ENCODE results near the gene IGSF9B.

The IGSF9B gene

DNA sequence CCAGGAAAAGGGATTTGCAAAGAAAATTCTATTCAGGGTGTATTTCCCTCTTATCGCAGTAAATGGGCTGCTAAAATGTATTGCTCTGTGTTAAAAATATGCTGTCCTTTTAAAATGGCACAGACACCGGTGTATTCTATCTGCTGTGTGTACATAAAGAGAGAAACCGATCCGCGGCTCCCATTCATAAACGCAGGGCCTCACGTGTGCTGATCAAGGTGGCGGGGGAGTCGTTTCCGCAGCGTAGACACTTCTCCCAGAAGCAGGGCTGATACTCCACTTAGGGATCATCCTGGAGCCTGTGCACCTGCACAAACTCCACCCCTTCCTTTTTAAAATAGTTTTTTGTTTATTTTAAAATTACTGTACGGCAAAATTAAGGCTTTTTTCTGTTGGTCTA, 26.1 kb upstream of the IGSF9B start:
- DNase-seq = no peak

GRCh38 chr11:133982151-133982550, 25.4 kb upstream of the IGSF9B start:
- no peak for DNase-seq

GRCh38 chr11:133981156-133981555, 24.4 kb upstream of the IGSF9B start:
- no peak for DNase-seq

DNA sequence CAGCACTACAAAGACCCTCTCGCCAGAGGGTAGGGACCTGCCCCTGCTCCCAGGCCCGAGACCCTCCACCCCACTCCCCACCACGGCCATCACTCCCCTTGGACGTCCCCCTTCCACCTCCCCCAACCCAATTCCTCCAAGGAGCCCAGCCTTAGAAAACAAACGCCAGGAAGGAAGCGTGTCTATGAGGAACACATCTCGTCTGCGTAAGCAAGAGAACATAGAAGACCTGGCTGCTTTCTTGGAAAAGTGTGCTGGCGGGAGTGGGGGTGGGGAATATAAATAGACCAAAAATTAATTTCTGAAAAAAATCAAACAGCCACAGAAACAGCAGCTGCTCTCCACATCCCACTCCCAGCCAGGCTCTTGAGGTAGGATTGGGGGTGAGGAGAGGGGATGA, 23.9 kb upstream of the IGSF9B start:
- no peak for DNase-seq

GRCh38 chr11:133978794-133979193, 22.0 kb upstream of the IGSF9B start:
- DNase-seq = no peak

DNA sequence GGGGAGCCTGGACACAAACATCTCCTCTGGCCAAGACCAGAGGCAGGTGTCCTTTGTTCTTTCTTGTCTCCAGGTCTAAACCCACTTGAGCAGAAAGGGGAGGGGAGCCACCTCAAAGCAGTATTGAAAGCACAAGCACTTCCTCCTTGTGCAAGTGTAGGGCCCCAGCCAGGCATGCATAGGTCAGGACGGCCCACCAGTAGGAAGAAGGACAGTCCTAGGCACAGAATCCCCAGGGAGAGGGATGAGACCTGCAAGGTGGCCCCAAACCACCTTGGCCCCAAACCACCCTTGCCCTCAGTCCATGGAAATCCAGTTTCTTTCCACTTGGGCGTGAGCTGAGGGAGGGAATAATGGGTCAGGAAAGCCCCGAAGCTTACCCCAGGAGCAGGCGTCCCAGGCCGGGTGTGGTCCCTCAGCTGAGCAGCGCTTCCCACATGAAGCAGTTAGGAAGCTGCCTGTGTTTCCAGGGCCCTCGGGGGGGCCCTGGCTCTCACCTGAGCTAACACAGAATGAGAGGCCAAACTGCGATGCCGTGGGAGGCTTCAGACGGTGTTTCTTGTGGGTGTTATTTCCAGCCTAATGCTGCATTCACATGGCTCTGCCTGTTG, 20.4 kb upstream of the IGSF9B start:
- no peak for DNase-seq

- no peak for DNase-seq
Observed at GRCh38 chr11:133975488-133975849, 18.7 kb upstream of the IGSF9B start.

- no peak for DNase-seq
Observed at GRCh38 chr11:133974836-133975487, 18.2 kb upstream of the IGSF9B start.

- no peak for DNase-seq
Observed at GRCh38 chr11:133971881-133972280, 15.1 kb upstream of the IGSF9B start.

- DNase-seq = no peak
Observed at GRCh38 chr11:133969112-133969511, 12.3 kb upstream of the IGSF9B start.

DNA sequence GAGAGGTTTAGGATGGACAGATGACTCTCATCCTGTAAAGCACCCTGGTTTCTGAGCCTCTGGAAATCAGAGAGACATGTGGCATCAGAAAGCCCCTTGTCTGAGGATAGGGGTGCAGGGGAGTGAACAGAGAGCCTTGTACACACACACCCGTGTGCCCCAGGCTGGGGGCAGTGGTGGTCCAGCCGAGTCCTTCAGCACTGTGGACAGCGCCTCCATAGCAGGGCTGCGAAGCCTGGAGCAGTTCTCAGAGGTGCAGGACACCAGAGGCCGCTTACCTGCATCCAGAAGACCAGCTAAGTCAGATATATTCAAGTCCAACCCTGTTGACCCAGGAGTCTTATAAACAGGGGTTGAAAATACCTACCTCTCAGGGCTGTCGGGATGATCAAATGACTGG, 11.5 kb upstream of the IGSF9B start:
- peak; percentile 26 for DNase-seq

- no peak for DNase-seq
Observed at GRCh38 chr11:133967599-133968238, 11.0 kb upstream of the IGSF9B start.

DNA sequence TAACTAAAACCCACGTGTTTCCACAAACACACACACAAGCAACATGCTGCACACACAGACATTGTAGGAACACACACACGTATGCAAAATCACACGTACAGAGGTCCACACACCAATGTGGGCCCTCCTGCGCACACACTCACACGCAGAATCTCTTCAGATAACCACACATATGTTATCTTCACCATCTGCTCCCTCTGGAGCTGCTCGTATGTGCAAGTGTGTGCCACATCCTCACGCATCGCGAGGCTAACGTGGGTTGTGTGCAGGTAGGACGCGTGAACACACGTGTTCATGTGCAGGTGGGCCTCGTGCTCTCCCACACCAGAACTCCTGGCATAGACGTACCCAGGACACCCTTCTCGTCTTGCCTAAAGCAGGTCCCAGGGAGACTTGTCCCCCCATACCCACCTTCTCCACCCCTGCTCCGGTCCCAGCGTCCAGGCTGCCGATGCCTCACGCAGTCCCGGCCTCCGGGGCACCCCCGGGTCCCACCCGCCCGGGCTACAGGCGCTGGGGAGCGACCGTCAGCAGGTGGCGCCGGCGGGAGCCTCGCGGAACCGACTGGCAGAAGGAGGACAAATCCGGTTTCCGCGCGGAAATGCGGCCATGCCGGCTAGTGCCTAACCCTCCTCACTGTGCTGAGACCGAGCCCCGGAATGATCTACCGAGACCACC, 10.3 kb upstream of the IGSF9B start:
- DNase-seq = peak; percentile 57

DNA sequence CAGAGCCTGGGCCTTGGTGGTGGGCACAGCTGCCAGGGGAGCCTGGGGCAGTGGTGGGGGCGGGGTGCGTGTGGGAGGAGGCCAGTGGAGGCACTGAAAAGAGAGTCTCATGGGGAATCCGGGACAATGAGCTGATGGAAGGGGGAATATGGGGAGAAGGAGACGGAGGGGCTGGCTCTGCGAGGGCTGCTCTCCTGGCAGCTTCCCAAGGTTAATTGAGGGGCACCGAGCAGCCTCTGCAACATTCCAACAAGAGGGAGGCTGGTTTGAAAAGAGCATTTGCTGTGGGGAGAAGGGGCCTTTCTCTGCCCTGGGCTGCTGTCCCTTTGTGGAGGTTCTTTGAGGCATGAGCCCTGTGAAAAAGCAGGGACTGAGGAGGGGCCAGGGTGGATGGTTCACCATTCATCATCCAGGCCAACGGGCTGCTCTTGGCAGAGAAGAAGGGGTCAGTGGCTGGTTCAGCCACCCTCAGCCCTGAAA, 9.4 kb upstream of the IGSF9B start:
- DNase-seq = no peak

DNA sequence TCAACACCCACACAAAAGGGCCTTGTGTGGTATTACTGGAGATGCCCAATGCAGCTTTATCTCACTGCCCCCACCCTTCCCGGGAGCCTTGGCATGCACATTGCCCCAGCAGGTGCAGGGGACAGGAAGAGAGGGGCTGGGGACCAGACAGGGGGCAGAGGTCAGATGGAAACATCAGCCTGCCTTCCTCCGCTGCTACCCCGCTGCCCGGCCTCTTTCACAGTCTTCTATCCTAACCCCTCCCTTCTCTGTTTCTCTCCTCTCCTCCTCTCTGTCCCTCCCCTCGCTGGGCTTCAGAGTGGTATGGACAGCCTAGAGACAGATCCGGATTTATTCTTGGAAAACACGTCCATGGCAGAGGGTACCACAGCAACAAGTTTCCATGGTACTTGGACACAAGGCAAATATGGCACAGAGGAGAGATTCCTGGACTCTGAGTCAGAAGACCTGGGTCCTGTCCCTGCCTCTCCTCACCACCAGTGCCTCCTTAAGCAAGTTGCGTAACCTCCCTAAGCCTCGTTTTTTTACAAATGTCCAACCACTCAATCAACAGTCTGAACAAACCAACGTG, 8.3 kb upstream of the IGSF9B start:
- no peak for DNase-seq

- DNase-seq = no peak
Observed at GRCh38 chr11:133964356-133964755, 7.6 kb upstream of the IGSF9B start.

DNA sequence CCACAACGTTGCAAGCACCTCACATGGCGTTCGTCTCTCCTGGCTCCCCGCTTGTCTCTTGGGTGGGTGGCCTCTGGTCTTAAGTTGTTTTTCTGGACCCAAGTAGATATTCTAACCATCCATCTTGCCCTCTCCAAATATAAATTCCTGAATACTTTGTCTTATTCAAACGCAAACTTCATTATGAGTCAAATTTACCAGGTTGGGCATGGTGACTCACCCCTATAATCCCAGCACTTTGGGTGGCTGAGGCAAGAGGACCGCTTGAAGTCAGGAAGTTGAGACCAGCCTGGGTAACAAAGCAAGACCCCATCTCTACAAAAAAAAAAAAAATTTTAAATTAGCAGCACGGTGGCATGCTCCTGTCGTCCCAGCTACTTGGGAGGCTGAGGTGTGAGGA, 5.1 kb upstream of the IGSF9B start:
- DNase-seq = no peak

GRCh38 chr11:133957900-133958299, 1.1 kb upstream of the IGSF9B start:
- no peak for DNase-seq

GRCh38 chr11:133955945-133956421, 785 bp downstream of the IGSF9B start:
- no peak for DNase-seq

DNA sequence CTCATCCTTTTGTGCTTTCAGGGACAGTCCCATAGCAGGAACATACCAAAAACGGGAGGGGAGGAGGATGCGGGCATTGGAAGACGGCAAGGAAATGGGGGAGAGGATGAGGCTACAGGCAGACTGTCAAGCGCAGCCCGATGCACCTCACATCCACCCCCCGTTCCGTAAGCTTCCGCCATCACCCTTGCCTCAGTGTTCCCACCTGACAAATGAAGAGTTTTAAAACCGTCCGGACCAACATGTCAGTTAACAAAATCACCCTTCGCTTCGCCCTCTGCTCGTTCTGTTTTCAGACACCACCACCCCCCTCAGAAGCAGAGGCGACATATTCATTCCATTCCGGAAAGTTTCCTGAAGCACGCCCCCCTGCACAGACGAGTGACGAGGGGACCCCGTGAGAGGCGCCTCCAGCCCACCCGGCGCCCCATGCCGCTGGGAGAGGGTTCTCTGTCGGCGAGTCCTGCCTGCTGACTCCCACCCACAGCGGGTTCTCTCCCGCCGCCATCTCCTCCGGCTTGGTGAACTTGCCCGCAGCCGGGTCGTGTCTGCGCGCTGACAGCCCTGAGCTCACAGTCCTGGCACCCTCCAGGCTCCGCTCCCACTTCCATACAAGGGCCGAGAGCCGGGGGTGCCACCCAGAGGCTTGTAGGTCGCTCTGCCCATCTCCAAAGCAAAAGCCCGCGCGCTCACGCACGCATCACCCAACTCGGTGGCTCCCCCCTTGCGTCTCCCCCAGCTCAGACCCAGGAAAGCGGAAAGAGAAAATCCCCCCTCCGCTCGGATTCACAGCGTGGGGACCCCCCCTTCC, 1.5 kb downstream of the IGSF9B start:
- DNase-seq = peak; percentile 41

DNA sequence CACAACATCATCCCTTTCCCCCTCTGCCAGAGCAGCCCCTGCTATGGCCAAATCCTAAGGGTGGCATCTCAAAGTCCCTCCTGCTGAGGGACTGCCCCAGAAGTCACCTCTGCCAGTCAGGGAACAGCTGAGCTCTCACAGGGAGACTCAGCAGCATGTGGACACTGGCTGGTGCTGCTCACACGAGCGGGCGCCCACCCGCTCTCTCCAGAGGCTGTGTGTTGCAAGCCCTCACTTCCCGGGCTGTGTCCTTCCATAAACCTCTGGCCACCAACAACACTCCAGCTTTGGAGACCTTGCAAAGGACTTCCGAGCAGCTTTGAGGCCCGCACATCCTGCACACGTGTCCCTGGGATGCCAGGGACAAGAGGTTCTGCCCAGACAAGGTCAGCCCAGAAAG, 2.8 kb downstream of the IGSF9B start:
- no peak for DNase-seq

GRCh38 chr11:133953547-133953946, 3.2 kb downstream of the IGSF9B start:
- no peak for DNase-seq
